SKM-1 (cell line): ENCODE results near the gene ABLIM1.
"Not testable (repeated sequence)": the region's sequence is repeated elsewhere in the genome, so short reads cannot be mapped to it uniquely, and the experiment has no call there.

Source experiments
- DNase-seq: peaks from one replicate; lab custom pipeline; 2025; ENCODE audit not compliant: unreplicated experiment; lab: John Stamatoyannopoulos, UW

ABLIM1 gene

DNA sequence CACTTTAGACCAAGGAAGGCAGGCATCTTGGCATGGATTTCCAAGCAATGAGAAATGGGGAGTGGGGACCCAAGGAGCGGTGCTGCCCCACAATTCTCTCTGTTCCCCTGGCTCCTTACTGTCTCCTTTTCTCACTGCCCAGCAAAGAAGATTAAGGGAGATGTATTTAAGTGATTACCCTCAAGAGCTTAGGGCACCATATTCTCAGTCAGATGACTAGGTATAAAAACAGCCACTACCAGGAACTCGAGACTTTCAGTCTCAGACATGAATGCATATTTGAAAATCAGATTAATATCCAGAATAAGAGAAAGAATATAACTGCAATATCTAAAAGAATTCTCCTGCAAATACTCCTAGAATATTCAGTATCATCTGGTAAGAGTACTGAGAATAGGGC, at the start of gene ABLIM1:
Gene ABLIM1 (minus strand): TSS at position 101 of the 400 bp plus-strand sequence. CDS start 75 bp downstream, at position 26.
- DNase-seq = no peak

GRCh38 chr10:114706458-114707055, 48.5 kb upstream of the ABLIM1 start:
- no peak for DNase-seq

DNA sequence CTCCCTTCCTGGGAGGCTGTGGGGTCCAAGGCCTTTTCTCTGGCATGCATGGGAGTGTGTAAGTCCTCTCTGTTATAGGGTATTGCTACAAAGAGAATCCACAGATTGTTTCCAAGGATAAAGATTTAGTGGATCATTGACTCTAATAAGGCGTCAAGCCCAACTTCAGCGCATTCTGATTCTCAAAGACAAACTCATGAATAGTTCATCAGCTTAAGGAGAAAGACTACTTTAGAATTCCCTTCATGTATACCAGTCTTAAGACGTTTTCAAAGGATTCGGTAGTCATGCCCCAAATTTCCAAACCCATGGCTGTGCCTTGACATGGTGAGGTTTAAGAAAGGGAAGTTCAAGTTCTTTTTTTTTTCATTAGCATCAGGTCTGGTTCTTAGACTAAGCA, 46.6 kb upstream of the ABLIM1 start:
- no peak for DNase-seq

GRCh38 chr10:114703377-114704107, 45.5 kb upstream of the ABLIM1 start:
- DNase-seq = no peak

- DNase-seq = no peak
Measured at GRCh38 chr10:114698271-114699061, 40.4 kb upstream of the ABLIM1 start.

DNA sequence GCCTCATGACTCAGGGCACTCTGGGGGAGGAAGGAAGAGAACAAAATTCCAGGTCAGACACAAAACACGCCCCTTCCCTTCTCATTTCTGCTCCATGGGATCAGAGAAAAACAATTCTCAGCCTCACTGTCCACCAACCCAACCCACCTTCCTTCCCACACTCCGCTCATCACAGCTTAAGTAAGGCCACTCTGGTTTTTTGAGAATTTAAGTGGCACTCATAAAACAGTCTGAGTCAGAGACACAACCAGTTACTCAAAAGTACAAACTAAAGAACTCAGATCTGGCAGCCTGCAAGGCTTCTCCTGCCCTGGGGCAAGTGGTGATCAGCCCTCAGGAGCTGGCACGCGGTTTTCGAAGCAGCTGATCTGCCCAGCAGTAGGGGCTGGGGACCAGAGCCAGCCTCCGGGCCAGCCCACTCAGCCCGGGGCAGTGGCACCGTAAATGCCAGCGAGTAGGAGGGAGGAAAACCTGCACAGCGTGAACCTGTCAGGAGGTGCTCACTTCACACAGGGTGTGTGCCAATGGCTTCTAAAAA, 39.1 kb upstream of the ABLIM1 start:
- DNase-seq = no peak

DNA sequence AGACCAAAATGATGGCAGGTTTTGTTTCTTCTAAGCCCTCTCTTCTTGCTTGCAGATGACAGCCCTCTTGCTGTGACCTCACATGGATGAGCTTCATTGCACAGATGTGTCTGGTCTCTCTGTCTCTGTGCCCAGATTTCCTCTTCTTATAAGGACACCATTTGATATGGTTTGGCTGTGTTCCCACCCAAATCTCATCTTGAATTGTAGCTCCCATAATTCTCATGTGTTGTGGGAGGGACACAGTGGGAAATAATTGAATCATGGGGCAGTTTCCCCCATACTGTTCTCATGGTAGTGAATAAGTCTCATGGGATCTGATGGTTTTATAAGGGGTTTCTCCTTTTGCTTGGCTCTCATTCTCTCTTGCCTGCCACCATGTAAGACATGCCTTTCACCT, 38.2 kb upstream of the ABLIM1 start:
- DNase-seq = not testable (repeated sequence)

DNA sequence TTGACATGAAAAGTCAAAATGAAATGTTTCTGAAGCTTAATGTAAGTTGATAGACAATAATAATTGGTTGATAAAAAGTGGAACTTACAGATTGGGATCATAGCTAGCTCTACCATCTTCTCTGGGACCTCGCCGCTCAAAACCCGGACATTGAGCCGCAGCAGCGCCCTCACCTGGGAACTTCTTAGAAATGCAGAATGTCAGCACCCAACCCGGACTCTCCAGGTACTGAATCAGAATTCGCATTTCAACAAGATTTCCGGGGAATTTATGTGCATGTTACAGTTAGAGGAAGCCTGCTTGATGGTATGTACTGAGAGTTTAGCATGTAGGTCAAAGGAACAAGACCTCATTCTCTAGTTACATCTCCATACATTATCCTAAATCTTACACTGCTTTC, 36.7 kb upstream of the ABLIM1 start:
- peak; percentile 11 for DNase-seq

GRCh38 chr10:114694062-114694461, 36.0 kb upstream of the ABLIM1 start:
- DNase-seq = no peak

- DNase-seq = no peak
Measured at GRCh38 chr10:114691442-114691941, 33.4 kb upstream of the ABLIM1 start.

- no peak for DNase-seq
Measured at GRCh38 chr10:114688786-114689185, 30.7 kb upstream of the ABLIM1 start.

- no peak for DNase-seq
Measured at GRCh38 chr10:114687459-114687858, 29.4 kb upstream of the ABLIM1 start.

- no peak for DNase-seq
Measured at GRCh38 chr10:114686013-114686412, 27.9 kb upstream of the ABLIM1 start.

DNA sequence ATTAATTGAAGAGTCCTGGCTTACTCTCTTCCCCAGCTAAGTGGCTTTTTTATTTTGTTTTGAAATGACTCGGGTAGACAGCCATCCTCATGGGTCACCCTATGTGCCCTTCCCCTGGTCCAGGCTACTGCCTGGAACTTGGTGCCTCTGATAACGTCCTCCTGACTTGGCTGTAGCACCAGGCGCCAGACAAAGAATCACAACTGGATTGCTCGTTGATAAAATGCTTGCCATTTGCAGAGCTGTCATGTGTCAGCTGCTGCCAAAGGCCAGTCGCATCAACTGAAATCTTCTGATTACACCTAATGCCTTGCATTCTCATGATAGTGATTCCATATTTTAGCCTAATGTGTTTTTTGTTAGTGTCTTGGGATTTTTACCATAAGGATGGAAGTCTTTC, 27.4 kb upstream of the ABLIM1 start:
- DNase-seq = no peak

GRCh38 chr10:114684822-114685209, 26.7 kb upstream of the ABLIM1 start:
- DNase-seq = no peak

- DNase-seq = no peak
Measured at GRCh38 chr10:114684084-114684821, 26.2 kb upstream of the ABLIM1 start.

DNA sequence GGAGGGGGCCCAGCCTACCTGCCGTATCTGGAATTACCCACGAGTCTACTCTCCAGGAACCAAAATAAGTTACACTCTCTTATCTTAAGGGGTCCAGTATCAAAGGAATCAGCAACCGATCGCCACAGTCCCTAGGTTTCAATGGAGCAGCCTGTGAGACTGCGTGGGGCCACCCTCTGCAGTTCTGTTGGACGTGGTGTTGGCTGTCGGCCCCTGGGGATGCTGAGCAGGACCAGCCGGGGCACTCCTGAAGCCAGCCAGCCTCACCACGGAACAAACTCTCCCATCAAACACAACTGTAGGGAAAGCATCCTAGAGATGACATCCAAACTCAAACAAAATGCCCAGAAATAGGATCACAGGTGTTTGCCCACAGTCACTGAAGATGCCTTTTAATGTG, 25.5 kb upstream of the ABLIM1 start:
- no peak for DNase-seq

DNA sequence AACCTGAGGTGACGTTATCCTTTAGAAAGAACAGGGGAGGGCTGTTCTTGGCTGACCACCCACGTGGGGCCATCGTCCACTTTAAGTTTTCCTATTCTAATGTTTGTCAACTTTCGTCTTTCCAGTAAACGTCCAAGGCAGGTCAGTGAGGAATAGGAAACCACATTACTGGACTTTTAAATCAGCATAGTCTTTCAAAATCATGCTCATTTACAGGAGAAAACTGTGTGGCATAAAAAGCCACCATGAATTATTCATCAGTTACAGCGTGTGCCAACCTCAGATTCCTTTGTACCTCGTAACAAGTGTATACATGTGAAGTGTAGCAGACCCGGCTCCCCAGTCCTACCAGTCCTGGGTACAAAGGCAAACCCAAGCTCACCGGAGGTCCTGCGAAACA, 25.1 kb upstream of the ABLIM1 start:
- no peak for DNase-seq

DNA sequence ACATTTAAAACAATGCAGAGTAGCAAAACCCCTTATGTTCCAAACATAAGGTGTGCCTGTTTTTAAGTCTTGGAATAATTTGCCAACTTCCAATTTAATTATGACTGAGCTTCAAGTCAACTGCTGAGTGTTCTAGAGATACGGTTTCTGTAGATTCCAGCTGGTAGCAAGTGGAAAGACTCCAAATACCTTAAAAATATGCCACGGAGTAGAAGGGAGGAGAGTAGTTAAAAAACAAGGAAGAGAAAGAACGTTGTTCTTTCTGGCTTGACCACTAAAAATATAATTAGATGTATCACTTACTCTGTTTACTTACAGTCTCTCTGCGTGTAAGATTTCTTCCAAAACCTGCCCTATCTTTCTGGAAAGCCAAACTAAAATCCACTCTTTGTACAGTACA, 24.5 kb upstream of the ABLIM1 start:
- DNase-seq = no peak

GRCh38 chr10:114682121-114682520, 24.0 kb upstream of the ABLIM1 start:
- no peak for DNase-seq

GRCh38 chr10:114681542-114681941, 23.5 kb upstream of the ABLIM1 start:
- no peak for DNase-seq
